ENCODE measurements around the gene UBE2V1. TPM values are rescaled to one million over a fixed set of nuclear protein-coding genes. Genes with fewer than 3 reads are reported as not detected.
A peak's percentile ranks its signal among the peaks of the same experiment; 100 is the strongest.
"Not testable (repeated sequence)": the region's sequence is repeated elsewhere in the genome, so short reads cannot be mapped to it uniquely, and the experiment has no call there.

UBE2V1 gene
- total RNA-seq, 1 donor: 33.4 TPM

GRCh38 chr20:50067461-50067860 is 45.5 kb downstream of the UBE2V1 start:
- no peak for DNase-seq (ENCODE audit: low read depth in 2 of 3, low spot score in 2 of 3)

DNA sequence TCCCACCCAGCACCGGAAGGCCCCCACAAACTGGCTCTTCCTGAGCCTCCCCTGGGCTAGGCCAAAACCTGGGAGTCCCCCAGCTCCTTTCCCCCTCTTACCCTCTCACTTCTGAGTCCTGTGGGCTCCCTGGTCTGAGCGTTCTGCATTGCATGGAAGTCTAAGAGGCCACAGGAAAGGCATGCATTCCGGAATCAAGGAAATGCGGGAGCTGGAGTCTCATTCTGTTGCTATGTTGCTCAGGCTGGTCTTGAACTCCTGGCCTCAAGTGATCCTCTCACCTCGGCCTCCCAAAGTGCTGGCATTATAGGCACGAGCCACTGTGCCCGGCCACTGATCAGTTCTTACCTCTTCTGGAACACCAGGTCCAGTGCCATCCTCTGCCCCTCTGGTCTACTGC is 45.9 kb downstream of the UBE2V1 start:
- no peak for DNase-seq (ENCODE audit: low read depth in 2 of 3, low spot score in 2 of 3)

DNA sequence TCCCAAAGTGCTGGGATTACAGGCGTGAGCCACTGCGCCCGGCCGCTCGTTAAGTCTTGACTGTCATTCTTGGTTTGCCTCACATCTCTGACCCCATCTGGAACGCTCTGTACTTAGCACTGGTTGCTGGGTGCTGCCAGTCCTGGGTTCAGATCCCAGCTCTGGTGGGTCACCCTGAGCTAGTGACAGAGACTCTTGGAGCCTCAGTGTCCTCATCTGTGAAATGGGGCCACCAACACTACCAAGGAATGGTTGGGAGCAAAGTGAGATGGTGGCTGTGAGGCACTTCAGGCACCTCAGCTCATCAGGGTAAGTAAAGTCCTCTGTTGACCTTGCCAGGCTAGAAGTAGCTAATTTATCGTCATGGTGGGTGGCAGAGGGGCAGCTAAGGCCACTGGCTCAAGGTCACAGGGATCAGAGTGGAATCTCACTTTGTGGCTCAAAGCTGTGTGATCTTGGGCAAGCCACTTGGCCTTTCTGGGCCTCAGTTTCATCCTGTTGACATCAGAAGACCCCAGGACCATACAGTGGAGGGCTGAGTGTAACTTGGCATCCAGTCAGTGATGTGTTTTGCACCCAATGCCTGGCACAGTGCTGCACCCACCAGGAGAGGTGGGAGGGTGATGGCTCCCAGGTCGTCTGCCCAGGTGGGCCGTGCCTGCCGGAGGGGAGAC is 46.7 kb downstream of the UBE2V1 start:
- DNase-seq (ENCODE audit: low read depth in 2 of 3, low spot score in 2 of 3): no peak

DNA sequence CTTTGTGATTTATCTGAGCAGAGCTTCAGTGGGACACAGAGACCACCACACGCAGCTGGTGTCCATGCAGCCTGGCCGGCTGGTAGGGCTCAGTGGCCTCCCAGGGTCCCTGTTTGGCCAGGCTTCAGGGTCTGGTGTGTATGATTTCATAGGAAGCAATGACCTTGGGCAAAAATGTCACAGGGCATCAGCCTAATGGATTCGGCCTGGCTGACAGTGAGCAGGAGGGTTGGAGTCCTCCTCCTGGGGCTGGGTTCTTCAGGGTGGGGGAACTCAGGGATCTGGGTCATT is 47.7 kb downstream of the UBE2V1 start:
- DNase-seq (ENCODE audit: low read depth in 2 of 3, low spot score in 2 of 3): no peak

DNA sequence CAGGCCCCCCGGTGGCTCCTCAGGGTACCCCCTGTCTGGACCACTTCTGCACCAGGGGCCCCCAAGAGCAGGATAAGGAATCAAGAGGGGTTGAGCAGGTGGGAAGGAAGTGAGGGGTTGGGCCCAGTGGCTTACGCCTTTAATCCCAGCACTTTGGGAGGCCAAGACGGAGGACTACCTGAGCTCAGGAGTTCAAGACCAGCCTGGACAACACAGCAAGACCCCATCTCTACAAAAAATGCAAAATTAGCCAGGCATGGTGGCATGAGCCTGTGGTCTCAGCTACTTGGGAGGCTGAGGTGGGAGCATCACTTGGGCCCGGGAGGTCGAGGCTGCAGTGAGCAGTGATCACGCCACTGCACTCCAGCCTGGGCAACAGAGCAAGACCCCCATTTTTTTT is 49.2 kb downstream of the UBE2V1 start:
- not testable (repeated sequence) for DNase-seq (ENCODE audit: low read depth in 2 of 3, low spot score in 2 of 3)

GRCh38 chr20:50062006-50062838 is 50.7 kb downstream of the UBE2V1 start:
- no peak for DNase-seq (ENCODE audit: low read depth in 2 of 3, low spot score in 2 of 3)

DNA sequence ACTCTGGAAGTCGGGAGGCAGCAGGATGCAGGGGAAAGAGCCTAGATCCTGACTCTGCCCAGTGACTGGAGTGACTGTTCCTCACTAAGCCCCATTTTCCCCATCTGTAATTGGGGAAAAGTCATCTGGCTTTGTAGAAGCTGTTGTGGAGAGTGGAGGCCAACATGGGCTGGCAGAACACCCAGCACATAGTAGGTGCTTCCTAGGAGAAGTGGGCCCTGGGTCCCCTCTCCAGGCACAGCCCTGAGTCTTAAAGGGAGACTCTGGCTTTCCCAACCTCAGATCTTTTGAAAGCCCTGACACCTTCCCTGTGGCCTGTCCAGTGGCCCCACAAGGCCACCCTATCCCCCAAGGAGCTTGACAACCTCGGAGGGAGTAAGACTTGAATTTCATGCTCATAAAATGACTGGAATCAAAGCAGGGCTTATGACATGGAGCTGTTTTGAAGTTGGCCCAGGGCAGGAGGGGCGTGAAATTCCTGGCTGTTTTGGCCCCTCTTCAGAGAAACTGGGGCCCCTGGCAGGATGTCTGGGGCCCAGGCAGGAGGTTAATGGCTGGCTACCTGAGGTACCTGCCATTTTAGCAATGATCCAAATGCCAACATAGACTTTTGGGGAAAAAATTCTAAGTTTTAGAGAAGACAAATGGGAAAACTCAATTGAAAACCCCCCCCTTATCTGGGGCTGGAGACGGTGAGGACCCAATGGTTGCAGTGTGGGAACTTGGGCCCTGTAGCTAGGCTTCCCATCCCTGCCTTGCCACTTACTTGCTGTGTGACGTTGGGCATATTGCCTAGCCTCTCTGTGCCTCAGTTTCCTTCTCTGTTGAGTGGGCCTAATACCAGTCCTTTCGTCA is 51.6 kb downstream of the UBE2V1 start:
- DNase-seq (ENCODE audit: low read depth in 2 of 3, low spot score in 2 of 3): no peak

DNA sequence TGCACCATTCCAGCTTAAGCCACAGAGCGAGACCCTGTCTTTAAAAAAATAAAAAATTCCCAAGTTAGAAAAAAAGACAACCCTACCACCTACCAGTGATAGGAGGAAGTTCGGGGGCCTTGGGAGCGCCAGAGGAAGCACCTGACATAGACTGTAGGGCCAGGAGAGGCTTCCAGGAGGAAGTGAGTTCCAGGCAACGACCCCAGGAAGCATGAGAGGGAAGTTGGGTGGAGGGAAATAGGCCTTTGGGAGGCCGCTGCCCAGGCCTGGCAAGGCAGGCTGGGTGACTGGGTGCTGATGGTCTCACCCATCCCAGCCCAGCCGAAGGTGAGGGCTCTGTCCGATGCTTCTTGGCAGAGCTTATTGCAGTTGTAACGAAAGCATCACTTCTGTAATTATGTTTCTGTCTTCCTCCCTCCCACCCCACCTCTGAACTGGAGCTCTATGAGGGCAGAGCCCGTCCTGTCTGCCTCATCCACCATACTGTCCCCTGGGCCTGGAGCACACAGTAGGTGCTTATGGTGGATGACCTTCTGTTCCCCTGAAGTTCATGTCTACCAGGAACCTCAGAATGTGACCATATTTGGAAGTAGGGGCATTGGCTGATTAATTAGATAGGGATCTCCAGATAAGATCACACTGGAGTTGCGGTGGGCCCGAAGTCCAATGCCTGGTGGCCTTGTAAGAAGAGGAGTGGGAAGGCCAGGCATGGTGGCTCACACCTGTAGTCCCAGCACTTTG is 54.1 kb downstream of the UBE2V1 start:
- DNase-seq (ENCODE audit: low read depth in 2 of 3, low spot score in 2 of 3): no peak

DNA sequence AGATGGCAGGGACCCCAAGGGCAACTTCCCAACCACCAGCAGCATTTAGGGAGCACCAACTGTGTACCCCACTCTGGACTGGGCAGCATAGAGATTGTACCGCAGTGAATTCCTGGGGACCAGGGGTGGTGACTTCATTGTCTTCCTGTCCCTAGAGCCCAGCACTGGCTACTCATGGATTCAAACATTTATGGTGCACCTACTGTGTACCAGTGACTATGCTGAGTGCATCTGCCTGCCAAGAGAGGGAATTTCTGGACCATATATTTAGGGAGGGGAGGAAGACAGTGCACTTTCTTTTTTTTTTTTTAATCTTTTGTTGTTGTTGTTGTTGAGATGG is 55.3 kb downstream of the UBE2V1 start:
- no peak for DNase-seq (ENCODE audit: low read depth in 2 of 3, low spot score in 2 of 3)

DNA sequence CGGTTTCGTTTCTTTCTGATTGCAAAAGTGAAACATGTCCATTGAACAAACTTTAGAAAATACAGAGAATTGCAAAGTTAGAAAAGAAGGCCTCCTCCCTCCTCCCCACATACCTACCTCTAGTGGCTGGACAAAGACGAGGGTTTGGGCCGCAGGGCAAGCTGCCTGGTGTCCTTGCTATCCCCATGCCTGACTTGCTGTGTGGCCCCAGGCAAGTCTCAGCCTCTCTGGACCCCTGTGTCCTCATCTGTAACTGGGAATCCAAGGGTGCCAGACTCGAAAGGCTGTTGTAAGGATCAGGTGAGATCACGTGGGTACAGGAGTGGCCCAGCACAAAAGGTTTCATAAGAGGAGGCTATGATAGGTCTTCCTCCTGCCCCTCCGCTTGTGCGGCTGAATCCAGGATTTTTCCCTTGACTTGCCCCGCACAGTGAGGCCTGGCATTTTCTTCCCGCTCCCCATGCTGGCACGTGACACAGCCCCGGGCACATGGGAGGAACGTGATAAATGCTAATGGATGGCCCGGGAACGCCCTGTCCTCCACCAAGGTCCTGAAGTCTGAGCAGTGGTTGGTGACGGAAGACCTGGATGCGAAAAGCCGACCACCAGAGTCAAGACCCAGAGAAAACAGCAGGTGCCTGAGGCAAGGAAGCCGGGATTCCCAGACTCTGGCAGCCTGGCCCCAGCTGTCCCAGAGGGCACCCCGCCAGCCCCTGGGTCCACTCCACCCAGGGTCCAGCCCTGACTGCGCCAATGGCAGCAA is 55.8 kb downstream of the UBE2V1 start:
- DNase-seq (ENCODE audit: low read depth in 2 of 3, low spot score in 2 of 3): no peak

- DNase-seq (ENCODE audit: low read depth in 2 of 3, low spot score in 2 of 3): no peak
Measured at GRCh38 chr20:50056408-50056926, 56.5 kb downstream of the UBE2V1 start.

DNA sequence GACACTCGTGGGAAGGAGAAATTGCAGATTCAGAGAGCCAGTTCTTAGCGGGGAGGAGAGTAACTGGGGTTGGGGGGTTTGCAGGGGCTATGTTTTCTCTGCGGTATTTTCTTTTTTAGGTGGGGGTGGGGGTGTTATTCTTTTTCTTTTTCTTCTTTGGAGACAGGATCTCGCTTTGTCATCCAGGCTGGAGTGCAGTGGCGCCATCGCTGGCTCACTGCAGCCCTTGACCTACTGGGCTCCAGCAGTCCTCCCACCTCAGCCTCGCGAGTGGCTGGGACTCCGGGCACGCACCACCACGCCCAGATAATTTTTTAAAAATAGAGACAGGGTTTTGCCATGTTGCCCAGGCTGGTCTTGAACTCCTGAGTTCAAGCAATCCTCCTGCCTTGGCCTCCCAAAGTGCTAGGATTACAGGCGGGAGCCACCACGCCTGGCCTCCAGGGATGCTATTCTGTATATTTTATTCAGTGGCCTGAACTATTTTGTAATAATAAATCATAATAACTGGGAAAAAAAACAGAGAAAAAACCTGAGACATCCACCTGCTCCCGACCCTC is 57.3 kb downstream of the UBE2V1 start:
- no peak for DNase-seq (ENCODE audit: low read depth in 2 of 3, low spot score in 2 of 3)

DNA sequence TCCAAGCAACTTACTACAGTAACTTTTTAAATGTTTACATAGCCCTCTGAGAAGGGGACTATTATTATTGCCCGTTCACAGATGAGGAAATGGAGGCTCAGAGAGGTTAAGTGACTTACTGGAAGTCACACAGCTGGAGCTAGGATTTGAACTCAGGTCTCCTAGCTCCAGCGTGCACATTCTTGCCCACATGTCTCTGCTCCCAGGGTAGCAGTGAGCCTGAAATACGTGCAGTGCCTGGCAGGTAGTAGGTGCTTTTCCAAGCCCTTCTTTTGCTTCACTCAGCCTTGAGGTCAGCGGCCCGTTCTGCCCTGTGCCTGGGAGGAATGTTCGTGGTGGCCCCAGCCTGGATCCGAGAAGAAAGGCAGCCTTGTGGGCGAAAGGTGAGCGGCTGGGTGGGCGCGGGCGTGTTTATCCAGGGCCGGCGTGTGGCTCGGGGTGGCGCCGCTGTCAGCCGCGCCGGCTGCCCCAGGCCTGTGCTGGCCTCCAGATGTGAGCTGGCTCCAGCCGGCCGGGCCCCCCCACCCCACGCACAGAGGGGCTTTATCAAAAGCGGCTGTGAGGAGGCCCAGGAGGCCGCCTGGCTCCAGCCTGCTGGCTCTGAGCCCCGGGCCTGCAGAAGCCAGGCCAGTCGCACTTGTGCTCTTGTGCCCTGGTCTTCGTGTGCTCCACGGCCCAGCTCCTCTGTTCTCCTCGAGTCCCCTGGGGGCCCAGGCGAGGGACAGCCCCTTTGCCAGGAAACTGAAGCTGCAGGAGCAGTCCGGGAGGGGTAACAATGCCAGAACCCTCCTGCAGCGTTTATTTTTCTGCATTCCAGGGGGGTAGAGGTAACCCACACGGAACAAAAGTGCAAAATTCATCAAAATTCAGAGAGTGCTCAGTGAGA is 58.1 kb downstream of the UBE2V1 start:
- DNase-seq (ENCODE audit: low read depth in 2 of 3, low spot score in 2 of 3): no peak

GRCh38 chr20:50054231-50054547 is 58.8 kb downstream of the UBE2V1 start:
- no peak for DNase-seq (ENCODE audit: low read depth in 2 of 3, low spot score in 2 of 3)

- no peak for DNase-seq (ENCODE audit: low read depth in 2 of 3, low spot score in 2 of 3)
Measured at GRCh38 chr20:50053362-50054230, 59.4 kb downstream of the UBE2V1 start.

GRCh38 chr20:50052550-50053361 is 60.2 kb downstream of the UBE2V1 start:
- peak in 1 of 3 donors; percentile 40 for DNase-seq (ENCODE audit: low read depth in 2 of 3, low spot score in 2 of 3)

Measured in hematopoietic multipotent progenitor cell (in vitro differentiated cells).